PC-9 (cell line): ENCODE measurements around the gene MTF2.

Experiments used
- EZH2 ChIP-seq: fragments of 200-600 bp; sonication (generic); IDR thresholded peaks from 2 replicates; pipeline ENCODE4 v1.8.0; 2017; ENCODE audit warnings: antibody characterized with exemption, low read depth
- TF ChIP-seq, protein P1 (sequence below): fragments of 200-600 bp; sonication (generic); conservative IDR thresholded peaks from 2 replicates; pipeline ENCODE4 v1.6.1; 2017; ENCODE audit warnings: mixed run types, antibody characterized with exemption, mild to moderate bottlenecking, moderate library complexity

DNA sequence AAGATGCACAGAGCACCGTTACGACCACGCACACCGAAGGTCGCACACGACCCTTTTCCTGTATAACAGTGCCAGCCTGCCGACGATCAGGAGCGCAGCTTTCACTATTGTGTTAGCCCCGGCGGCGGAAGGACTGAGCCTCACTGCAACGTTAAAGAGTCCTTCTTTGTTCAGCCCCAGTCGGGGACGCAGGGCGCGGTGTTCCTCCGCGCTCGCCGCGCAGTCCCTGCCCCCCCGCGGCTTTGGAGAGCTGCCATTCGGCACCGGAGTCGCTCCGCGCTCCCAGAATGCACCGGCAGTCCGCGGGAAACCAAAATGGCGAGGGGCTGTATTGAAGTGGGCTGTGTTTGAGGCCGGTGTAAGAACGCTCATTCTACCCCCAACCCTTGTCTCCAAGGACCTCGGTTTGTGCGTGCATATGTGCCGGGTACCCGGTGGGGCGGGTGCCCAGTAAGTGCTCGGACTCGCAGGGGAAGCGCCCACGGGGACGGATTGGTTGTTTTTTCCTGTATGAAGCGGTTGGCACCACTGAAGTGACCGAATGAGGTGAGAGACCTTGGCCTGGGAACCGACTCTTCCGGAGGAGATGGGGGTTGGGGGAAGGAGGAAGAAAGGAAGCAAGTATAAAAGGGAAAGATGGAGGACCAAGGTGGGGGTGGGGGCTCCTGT lies at the start of gene MTF2:
- TF ChIP-seq EZH2 = no peak
- TF ChIP-seq, protein P1, sequence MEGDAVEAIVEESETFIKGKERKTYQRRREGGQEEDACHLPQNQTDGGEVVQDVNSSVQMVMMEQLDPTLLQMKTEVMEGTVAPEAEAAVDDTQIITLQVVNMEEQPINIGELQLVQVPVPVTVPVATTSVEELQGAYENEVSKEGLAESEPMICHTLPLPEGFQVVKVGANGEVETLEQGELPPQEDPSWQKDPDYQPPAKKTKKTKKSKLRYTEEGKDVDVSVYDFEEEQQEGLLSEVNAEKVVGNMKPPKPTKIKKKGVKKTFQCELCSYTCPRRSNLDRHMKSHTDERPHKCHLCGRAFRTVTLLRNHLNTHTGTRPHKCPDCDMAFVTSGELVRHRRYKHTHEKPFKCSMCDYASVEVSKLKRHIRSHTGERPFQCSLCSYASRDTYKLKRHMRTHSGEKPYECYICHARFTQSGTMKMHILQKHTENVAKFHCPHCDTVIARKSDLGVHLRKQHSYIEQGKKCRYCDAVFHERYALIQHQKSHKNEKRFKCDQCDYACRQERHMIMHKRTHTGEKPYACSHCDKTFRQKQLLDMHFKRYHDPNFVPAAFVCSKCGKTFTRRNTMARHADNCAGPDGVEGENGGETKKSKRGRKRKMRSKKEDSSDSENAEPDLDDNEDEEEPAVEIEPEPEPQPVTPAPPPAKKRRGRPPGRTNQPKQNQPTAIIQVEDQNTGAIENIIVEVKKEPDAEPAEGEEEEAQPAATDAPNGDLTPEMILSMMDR = no peak
